ENCODE data around the gene HERPUD1.

DNA sequence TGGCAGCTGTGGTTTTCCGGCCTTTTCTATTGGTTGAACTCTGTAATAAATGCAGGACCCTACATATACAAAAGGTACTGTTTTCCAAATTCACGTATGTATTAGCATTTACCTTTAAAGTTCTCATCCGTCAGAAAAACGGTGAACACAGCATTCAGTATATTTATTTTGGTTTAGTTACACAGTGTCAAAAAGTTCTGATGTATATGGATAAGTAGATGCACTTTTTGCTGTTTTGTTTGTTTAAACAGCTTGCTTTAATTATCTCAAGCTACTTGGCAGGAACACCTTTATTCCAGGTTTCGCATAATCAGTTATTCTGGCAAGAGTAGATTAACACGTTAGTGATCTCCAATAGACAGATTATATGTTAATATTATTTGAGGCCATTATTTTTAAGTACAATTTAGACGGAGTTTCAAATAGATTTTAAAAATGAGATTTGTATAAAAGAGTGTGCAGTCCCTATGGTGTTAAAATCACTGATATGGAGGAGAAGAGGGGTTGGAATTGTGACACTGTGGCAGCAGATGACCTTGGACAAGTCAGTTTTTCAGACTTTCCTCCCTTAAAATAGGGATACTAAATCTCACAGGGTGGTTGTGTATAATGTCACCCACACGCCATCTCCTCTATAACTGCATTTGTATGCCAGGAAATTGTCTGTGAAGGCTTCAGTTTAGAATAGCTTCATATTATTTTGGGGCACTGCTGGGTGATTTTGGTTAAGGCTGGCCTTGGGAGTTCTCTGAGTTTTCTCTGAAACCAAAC, 2.1 kb downstream of the HERPUD1 start:
- TF ChIP-seq, protein P1, sequence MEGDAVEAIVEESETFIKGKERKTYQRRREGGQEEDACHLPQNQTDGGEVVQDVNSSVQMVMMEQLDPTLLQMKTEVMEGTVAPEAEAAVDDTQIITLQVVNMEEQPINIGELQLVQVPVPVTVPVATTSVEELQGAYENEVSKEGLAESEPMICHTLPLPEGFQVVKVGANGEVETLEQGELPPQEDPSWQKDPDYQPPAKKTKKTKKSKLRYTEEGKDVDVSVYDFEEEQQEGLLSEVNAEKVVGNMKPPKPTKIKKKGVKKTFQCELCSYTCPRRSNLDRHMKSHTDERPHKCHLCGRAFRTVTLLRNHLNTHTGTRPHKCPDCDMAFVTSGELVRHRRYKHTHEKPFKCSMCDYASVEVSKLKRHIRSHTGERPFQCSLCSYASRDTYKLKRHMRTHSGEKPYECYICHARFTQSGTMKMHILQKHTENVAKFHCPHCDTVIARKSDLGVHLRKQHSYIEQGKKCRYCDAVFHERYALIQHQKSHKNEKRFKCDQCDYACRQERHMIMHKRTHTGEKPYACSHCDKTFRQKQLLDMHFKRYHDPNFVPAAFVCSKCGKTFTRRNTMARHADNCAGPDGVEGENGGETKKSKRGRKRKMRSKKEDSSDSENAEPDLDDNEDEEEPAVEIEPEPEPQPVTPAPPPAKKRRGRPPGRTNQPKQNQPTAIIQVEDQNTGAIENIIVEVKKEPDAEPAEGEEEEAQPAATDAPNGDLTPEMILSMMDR (conservative IDR thresholded peaks at IDR 0.05; ENCODE audit: low read depth, low read length) = no peak
- TF ChIP-seq EZH2 (IDR thresholded peaks at IDR 0.05; ENCODE audit: borderline replicate concordance, low read depth, low read length, poor library complexity, severe bottlenecking) = no peak
